ENCODE results near the gene CNEP1R1. TPM values are rescaled to one million over a fixed set of nuclear protein-coding genes. Genes with fewer than 3 reads are reported as not detected.

Gene CNEP1R1
- total RNA-seq, 1 donor from 2014 or later = 20.6 TPM

GRCh38 chr16:50038756-50039529 lies 13.9 kb downstream of the CNEP1R1 start:
- no peak for DNase-seq (ENCODE audit: low read depth, low spot score)
- H3K27me3 Mint-ChIP-seq (ENCODE audit: low read depth) = peaks cover 9% of the 10 kb centered on the region

GRCh38 chr16:50040018-50040417 lies 15.0 kb downstream of the CNEP1R1 start:
- Mint-ChIP-seq H3K36me3 (ENCODE audit: low read depth) (no peaks in the 10 kb centered on the region), H3K4me3 (no peak overlapping the region)

More at GRCh38 chr16:50038756-50039529, 13.9 kb downstream of the CNEP1R1 start:
- Mint-ChIP-seq H3K4me1 (peaks cover 4% of the 10 kb centered on the region), H3K36me3 (ENCODE audit: low read depth) (peaks cover 3% of the 10 kb centered on the region), H3K27ac (ENCODE audit: unreplicated experiment) (no peak overlapping the region), H3K9me3 (no peaks in the 10 kb centered on the region), H3K4me3 (no peak overlapping the region)
- TF ChIP-seq CTCF (conservative IDR thresholded peaks at IDR 0.05) = no peak

GRCh38 chr16:50040710-50041109 lies 15.7 kb downstream of the CNEP1R1 start:
- Mint-ChIP-seq H3K27me3 (ENCODE audit: low read depth) (peaks cover 10% of the 10 kb centered on the region), H3K9me3 (no peaks in the 10 kb centered on the region), H3K27ac (ENCODE audit: unreplicated experiment) (no peak overlapping the region), H3K4me1 (peaks cover 4% of the 10 kb centered on the region), H3K36me3 (ENCODE audit: low read depth) (no peaks in the 10 kb centered on the region), H3K4me3 (no peak overlapping the region)
- no peak for TF ChIP-seq CTCF (conservative IDR thresholded peaks at IDR 0.05)
- DNase-seq (ENCODE audit: low read depth, low spot score) = no peak

More at GRCh38 chr16:50040018-50040417, 15.0 kb downstream of the CNEP1R1 start:
- no peaks in the 10 kb centered on the region for H3K9me3 Mint-ChIP-seq
- TF ChIP-seq CTCF (conservative IDR thresholded peaks at IDR 0.05) = no peak
- peaks cover 10% of the 10 kb centered on the region for H3K27me3 Mint-ChIP-seq (ENCODE audit: low read depth)
- peaks cover 4% of the 10 kb centered on the region for H3K4me1 Mint-ChIP-seq
- no peak for DNase-seq (ENCODE audit: low read depth, low spot score)
- no peak overlapping the region for H3K27ac Mint-ChIP-seq (ENCODE audit: unreplicated experiment)

- Mint-ChIP-seq H3K9me3 (no peaks in the 10 kb centered on the region), H3K4me1 (peaks cover 4% of the 10 kb centered on the region), H3K36me3 (ENCODE audit: low read depth) (no peaks in the 10 kb centered on the region), H3K27ac (ENCODE audit: unreplicated experiment) (peak overlapping the region; percentile 22), H3K4me3 (no peak overlapping the region), H3K27me3 (ENCODE audit: low read depth) (peaks cover 10% of the 10 kb centered on the region)
- no peak for DNase-seq (ENCODE audit: low read depth, low spot score)
- TF ChIP-seq CTCF (conservative IDR thresholded peaks at IDR 0.05) = no peak
Observed at GRCh38 chr16:50043358-50043757, 18.3 kb downstream of the CNEP1R1 start.

- Mint-ChIP-seq H3K4me3 (no peak overlapping the region), H3K4me1 (no peaks in the 10 kb centered on the region), H3K27ac (ENCODE audit: unreplicated experiment) (no peak overlapping the region), H3K27me3 (ENCODE audit: low read depth) (peaks cover 10% of the 10 kb centered on the region), H3K36me3 (ENCODE audit: low read depth) (no peaks in the 10 kb centered on the region), H3K9me3 (no peaks in the 10 kb centered on the region)
- no peak for TF ChIP-seq CTCF (conservative IDR thresholded peaks at IDR 0.05)
- no peak for DNase-seq (ENCODE audit: low read depth, low spot score)
Observed at GRCh38 chr16:50045412-50045811, 20.4 kb downstream of the CNEP1R1 start.

All from neural crest cell (in vitro differentiated cells).